ENCODE results near the gene KIAA0753.

The KIAA0753 gene

DNA sequence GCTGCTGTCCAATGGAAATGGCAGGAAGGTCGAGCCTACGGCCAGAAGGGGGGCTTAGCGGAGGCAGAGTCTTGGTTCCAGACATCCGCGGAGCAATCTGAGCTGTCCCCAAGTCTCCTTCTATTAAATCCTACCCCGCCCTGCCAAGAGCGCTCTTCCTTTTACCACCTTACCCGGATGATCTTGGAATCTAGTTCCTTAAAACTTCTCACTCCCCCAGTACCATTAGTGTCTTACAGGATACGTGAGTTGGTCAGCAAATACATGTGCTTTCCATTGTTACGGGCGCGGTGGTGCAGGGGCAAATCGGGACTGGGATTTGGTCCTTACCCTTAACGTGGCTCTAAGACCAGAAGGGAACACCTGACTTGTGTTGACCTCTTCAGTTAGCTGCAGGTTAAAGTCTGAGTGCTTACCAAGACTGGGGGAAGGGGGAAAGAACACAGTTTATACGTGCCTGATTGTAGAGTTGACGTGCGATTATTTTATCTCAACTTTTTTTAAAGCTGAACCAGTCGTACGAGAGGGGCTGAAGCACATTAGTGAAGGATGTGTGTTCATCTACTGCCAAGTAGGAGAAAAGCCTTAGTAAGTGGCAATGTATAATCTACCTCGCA, 844 bp upstream of the KIAA0753 start:
- Histone ChIP-seq H3K4me1 (ENCODE audit: insufficient read depth, insufficient read length) (peaks cover 11% of the 10 kb centered on the region), H3K4me3 (ENCODE audit: insufficient read length, low read depth) (peak overlapping the region; percentile 73), H3K27me3 (ENCODE audit: insufficient read depth, insufficient read length) (peaks cover 10% of the 10 kb centered on the region), H3K36me3 (ENCODE audit: insufficient read depth, insufficient read length, low read length) (peaks cover 49% of the 10 kb centered on the region), H3K9me3 (ENCODE audit: insufficient read depth, low read length) (no peaks in the 10 kb centered on the region), H3K9ac (ENCODE audit: insufficient read length, low read depth) (peak overlapping the region; percentile 93)
- DNase-seq (ENCODE audit: low read depth, low spot score), result peak; percentile 28
- TF ChIP-seq YY1 (IDR thresholded peaks at IDR 0.05; ENCODE audit: insufficient read depth, insufficient read length), result no peak
- TF ChIP-seq ZNF274 (IDR thresholded peaks at IDR 0.05; ENCODE audit: low read depth, low read length), result no peak
- no peak for TF ChIP-seq SUZ12 (IDR thresholded peaks at IDR 0.05; ENCODE audit: extremely low read depth, insufficient read depth, insufficient read length)

DNA sequence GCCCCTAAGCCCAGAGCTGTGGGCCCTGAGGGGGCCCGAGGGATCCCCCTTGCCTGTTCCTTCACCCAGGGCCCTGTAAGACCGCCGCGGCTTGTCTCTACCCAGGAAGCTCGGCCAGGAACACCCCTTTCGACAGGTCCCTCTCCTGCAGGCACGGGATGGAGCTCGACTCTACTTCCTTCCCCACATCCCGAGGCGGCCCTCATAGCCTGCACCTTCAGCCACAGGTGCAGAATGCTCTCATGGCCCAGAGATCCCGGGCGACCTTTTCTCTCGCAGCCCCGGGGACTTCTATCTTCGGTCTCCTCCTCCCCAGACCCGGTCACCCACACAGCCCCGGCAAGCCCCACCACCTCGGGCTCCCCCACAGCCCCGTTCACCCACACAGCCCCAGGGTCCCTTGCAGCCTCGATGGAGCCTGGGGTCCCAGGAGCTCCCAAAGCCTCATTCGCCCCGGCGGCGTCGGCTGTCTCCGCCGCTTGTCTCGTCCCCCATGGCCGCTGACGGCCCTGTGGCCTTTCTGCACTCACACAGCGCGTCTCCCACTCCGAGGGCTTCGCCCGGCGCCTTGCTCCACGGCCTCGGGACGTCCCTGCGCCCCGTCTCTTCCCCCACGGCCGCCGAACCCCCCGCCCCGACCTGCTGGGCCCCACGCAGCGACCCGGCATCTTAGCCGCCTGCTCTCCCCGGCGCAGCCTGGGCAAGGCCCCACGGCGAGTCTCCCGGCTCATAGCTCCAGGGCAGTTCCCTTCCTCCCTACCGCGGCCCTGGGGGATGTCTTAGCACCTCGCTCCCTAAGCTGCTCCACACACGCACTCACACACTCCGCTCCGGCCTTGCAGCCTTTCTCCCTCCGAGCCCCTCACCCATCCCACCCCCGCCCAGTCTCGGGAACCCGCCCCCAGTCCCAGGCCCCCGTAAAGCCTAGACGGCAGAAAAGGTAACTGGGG, 650 bp downstream of the KIAA0753 start:
- peaks cover 10% of the 10 kb centered on the region for H3K27me3 ChIP-seq (ENCODE audit: insufficient read depth, insufficient read length)
- DNase-seq (ENCODE audit: low read depth, low spot score), result no peak
- H3K4me1 ChIP-seq (ENCODE audit: insufficient read depth, insufficient read length), result peaks cover 11% of the 10 kb centered on the region
- H3K4me3 ChIP-seq (ENCODE audit: insufficient read length, low read depth), result peak overlapping the region; percentile 73
- TF ChIP-seq ZNF274 (IDR thresholded peaks at IDR 0.05; ENCODE audit: low read depth, low read length) (no peak), SUZ12 (IDR thresholded peaks at IDR 0.05; ENCODE audit: extremely low read depth, insufficient read depth, insufficient read length) (no peak), YY1 (IDR thresholded peaks at IDR 0.05; ENCODE audit: insufficient read depth, insufficient read length) (no peak)
- H3K9ac ChIP-seq (ENCODE audit: insufficient read length, low read depth), result peak overlapping the region; percentile 93
- no peaks in the 10 kb centered on the region for H3K9me3 ChIP-seq (ENCODE audit: insufficient read depth, low read length)
- peaks cover 45% of the 10 kb centered on the region for H3K36me3 ChIP-seq (ENCODE audit: insufficient read depth, insufficient read length, low read length)

DNA sequence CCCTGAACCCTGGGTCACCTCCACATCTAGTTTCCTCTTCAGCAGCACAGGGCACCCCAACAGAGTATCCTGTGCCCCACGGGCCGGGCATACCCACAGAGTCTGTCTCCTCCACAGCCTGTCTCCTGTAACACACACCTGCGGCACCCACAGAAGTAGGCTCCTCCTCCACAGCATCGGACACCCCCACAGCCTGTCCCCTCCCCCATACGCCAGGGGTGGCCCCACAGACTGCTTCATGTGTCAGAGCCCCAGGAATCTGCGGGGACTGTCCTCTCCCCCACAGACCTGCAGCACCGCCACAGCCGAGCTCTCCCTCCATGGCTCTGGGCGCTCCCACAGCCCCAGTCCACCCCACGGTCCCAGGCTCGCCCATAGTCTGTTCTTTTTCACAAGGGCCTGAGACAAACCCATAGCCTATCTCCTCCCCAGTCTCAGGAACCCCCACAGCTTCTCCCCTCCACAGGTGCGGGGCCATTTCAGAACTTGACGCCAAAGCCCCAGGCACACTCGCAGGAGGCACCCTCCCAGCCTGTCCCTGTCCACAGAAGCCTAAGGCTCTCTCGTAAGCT, 1.4 kb downstream of the KIAA0753 start:
- TF ChIP-seq ZNF274 (IDR thresholded peaks at IDR 0.05; ENCODE audit: low read depth, low read length) (no peak), SUZ12 (IDR thresholded peaks at IDR 0.05; ENCODE audit: extremely low read depth, insufficient read depth, insufficient read length) (no peak), YY1 (IDR thresholded peaks at IDR 0.05; ENCODE audit: insufficient read depth, insufficient read length) (no peak)
- Histone ChIP-seq H3K9ac (ENCODE audit: insufficient read length, low read depth) (peak overlapping the region; percentile 93), H3K4me1 (ENCODE audit: insufficient read depth, insufficient read length) (peaks cover 11% of the 10 kb centered on the region), H3K9me3 (ENCODE audit: insufficient read depth, low read length) (no peaks in the 10 kb centered on the region), H3K4me3 (ENCODE audit: insufficient read length, low read depth) (peak overlapping the region; percentile 73), H3K27me3 (ENCODE audit: insufficient read depth, insufficient read length) (peaks cover 10% of the 10 kb centered on the region), H3K36me3 (ENCODE audit: insufficient read depth, insufficient read length, low read length) (peaks cover 47% of the 10 kb centered on the region)
- DNase-seq (ENCODE audit: low read depth, low spot score), result no peak

DNA sequence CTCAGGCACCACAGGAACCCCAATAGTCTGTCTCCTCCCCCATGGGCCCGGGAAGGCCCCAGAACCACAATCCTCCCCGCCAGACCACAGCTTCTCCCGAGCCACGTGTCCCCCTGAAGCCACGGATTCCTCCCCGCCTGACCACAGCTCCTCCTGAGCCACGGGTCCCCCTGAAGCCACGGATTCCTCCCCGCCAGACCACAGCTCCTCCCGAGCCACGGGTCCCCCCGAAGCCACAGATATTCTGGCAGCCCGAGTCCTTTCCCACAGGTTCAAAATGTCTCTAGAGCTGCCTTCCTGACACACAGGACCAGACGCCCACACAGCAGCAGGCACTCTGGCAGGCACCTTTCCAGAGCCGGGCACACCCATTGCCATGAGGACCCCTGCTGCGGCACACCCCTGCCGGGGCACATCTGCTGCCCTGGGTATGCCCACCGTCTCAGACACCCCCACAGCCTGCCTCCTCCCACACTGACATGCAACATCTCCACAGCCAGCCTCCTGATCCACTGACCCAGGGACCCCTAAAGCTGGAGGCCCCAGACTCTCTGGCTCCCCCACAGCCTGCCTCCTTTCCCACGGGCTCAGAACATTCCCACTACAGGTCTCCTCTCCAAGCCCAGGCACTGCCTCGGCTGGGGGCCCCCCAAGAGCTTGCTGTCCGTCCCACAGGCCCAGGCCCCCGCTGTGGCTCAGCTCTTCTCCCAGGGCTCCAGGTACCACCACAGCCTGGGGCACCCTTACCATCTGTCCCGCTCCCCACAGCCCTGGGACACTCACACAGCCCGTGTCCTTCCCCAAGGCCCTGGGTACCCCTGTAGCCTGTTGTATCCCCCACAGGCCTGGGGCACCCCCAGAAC, 2.2 kb downstream of the KIAA0753 start:
- Histone ChIP-seq H3K9me3 (ENCODE audit: insufficient read depth, low read length) (no peaks in the 10 kb centered on the region), H3K4me3 (ENCODE audit: insufficient read length, low read depth) (no peak overlapping the region), H3K4me1 (ENCODE audit: insufficient read depth, insufficient read length) (peaks cover 11% of the 10 kb centered on the region), H3K36me3 (ENCODE audit: insufficient read depth, insufficient read length, low read length) (peaks cover 45% of the 10 kb centered on the region), H3K27me3 (ENCODE audit: insufficient read depth, insufficient read length) (peaks cover 10% of the 10 kb centered on the region), H3K9ac (ENCODE audit: insufficient read length, low read depth) (peak overlapping the region; percentile 93)
- DNase-seq (ENCODE audit: low read depth, low spot score), result no peak
- TF ChIP-seq YY1 (IDR thresholded peaks at IDR 0.05; ENCODE audit: insufficient read depth, insufficient read length), result no peak
- TF ChIP-seq ZNF274 (IDR thresholded peaks at IDR 0.05; ENCODE audit: low read depth, low read length), result no peak
- TF ChIP-seq SUZ12 (IDR thresholded peaks at IDR 0.05; ENCODE audit: extremely low read depth, insufficient read depth, insufficient read length), result no peak

DNA sequence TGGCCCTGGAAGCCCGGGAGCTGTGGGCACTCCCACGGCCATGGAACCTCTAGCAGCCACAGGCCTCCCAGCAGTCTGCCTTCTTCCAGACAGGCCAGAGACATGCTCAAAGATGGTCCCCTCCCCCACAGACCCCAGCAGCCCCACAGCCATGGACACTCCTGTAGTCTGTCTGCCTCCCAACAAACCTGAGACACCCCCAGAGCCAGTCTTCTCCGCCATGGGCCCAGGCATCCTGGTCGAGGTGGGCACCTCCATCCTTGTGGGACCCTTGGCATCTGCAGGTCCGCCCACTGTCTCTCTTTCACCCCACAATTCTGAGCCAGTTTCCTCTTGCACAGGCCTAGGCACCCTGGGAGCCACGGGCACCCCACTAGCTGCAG, 3.1 kb downstream of the KIAA0753 start:
- Histone ChIP-seq H3K9me3 (ENCODE audit: insufficient read depth, low read length) (no peaks in the 10 kb centered on the region), H3K9ac (ENCODE audit: insufficient read length, low read depth) (no peak overlapping the region)
- TF ChIP-seq ZNF274 (IDR thresholded peaks at IDR 0.05; ENCODE audit: low read depth, low read length), result no peak
- no peak for TF ChIP-seq YY1 (IDR thresholded peaks at IDR 0.05; ENCODE audit: insufficient read depth, insufficient read length)
- TF ChIP-seq SUZ12 (IDR thresholded peaks at IDR 0.05; ENCODE audit: extremely low read depth, insufficient read depth, insufficient read length), result no peak

DNA sequence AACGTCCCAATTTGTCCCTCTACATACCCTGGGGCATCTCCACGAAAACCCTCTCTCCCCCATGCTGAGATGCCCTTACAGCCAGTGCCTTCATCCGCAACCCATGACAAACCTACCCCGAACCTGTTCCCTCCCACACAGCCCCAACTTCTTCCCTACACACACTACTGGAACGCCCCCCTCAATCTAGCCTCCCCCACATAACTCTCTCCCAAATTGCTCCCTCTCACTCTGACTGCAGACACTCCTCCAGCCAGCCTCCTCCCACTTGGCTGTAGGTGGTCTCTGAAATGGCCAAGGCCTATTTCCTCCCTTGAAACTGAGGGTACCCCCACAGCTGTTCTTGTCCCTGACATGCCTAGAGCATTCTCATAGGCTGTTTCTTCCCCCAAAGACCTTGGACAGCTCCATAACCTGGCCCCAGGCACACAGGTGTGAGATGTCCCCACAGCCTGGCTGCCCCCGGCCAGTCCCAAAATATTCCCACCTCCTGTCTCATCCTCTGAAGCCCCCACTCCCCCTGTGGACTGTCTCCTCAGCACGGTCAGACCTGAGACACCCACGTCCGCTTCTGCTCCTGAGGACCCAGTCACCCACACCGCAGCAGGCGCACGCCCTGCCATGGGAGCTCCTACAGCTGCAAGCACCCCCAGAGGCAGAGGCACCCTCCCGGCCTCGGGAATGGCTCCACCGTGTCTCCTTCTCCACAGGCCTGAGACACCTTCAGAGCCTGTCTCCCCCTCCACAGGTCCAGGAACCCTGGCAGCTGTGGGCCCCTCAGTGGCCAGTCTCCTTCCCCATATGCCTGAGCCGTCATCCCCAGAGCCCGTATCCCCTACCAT, 3.7 kb downstream of the KIAA0753 start:
- Histone ChIP-seq H3K4me1 (ENCODE audit: insufficient read depth, insufficient read length) (peaks cover 11% of the 10 kb centered on the region), H3K9me3 (ENCODE audit: insufficient read depth, low read length) (no peaks in the 10 kb centered on the region), H3K9ac (ENCODE audit: insufficient read length, low read depth) (no peak overlapping the region), H3K4me3 (ENCODE audit: insufficient read length, low read depth) (no peak overlapping the region), H3K27me3 (ENCODE audit: insufficient read depth, insufficient read length) (peaks cover 10% of the 10 kb centered on the region), H3K36me3 (ENCODE audit: insufficient read depth, insufficient read length, low read length) (peaks cover 46% of the 10 kb centered on the region)
- no peak for TF ChIP-seq YY1 (IDR thresholded peaks at IDR 0.05; ENCODE audit: insufficient read depth, insufficient read length)
- TF ChIP-seq ZNF274 (IDR thresholded peaks at IDR 0.05; ENCODE audit: low read depth, low read length), result no peak
- TF ChIP-seq SUZ12 (IDR thresholded peaks at IDR 0.05; ENCODE audit: extremely low read depth, insufficient read depth, insufficient read length), result no peak
- no peak for DNase-seq (ENCODE audit: low read depth, low spot score)

More for the DNA sequence above, 3.1 kb downstream of the KIAA0753 start:
- peaks cover 10% of the 10 kb centered on the region for H3K27me3 ChIP-seq (ENCODE audit: insufficient read depth, insufficient read length)
- peaks cover 11% of the 10 kb centered on the region for H3K4me1 ChIP-seq (ENCODE audit: insufficient read depth, insufficient read length)
- H3K4me3 ChIP-seq (ENCODE audit: insufficient read length, low read depth), result no peak overlapping the region
- DNase-seq (ENCODE audit: low read depth, low spot score), result no peak
- peaks cover 45% of the 10 kb centered on the region for H3K36me3 ChIP-seq (ENCODE audit: insufficient read depth, insufficient read length, low read length)
